ENCODE results near the gene PALM3. TPM values are rescaled to one million over a fixed set of nuclear protein-coding genes. Genes with fewer than 3 reads are reported as not detected.
A peak's percentile ranks its signal among the peaks of the same experiment; 100 is the strongest.
"Not testable (repeated sequence)": the region's sequence is repeated elsewhere in the genome, so short reads cannot be mapped to it uniquely, and the experiment has no call there.

Gene PALM3
- polyA plus RNA-seq, 2 donors = 0.08 to 0.45 TPM

DNA sequence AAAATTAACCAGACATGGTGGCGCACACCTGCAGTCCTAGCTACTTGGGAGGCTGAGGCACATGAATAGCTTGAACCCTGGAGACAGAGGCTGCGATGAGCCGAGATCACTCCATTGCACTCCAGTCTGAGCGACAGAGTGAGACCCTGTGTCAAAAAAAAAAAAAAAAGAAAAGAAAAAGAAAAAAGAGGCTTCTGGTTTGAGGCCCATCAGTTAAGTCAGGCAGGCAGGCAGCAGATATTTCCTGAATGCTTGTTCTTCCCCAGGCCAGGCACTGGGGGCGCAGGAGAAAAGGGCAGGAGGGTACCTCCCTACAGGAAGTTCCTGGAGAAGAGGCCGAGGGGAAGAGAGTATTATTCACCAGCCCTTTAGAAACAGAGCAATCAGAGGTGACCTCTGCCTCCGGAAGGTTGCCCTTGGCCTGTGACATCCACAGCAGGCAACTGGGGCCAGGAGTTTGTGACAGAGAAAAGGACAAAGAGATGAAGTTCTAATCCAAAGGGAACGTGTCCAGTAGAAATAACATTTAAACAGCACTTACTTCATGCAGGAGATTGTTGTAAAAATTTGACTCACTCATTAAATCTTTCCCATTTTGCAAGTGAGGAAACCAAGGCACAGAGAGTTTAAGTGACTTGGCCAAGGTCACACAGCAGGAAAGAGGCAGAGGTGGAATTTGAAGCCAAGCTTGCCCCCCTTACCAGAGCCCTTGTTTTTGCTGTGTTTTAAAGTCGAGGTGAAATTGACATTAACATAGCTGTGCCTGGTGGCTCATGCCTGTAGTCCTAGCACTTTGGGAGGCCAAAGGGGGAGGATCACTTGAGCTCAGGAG lies 38.3 kb downstream of the PALM3 start:
- H3K27me3 ChIP-seq (ENCODE audit: control insufficient read depth in 1 of 2, insufficient read depth in 2 of 2, low read length in 2 of 2) = no peaks in the 10 kb centered on the region
- no peak overlapping the region for H3K27ac ChIP-seq (ENCODE audit: low read depth in 2 of 2, low read length in 1 of 2)
- no peaks in the 10 kb centered on the region for H3K4me1 ChIP-seq (ENCODE audit: control insufficient read depth in 2 of 2, insufficient read depth in 2 of 2, low read length in 1 of 2)
- no peak overlapping the region for H3K4me3 ChIP-seq (ENCODE audit: low read depth in 1 of 2, low read length in 2 of 2)
- no peaks in the 10 kb centered on the region for H3K36me3 ChIP-seq (ENCODE audit: control insufficient read depth in 2 of 2, insufficient read depth in 2 of 2, low read length in 1 of 2)
- 55 to 65% methylated on average over 9 of the region's 9 CpGs for WGBS, 2 donors
- H3K9me3 ChIP-seq (ENCODE audit: control insufficient read depth in 2 of 2, insufficient read depth in 1 of 2, low read depth in 1 of 2, low read length in 1 of 2) = no peaks in the 10 kb centered on the region

DNA sequence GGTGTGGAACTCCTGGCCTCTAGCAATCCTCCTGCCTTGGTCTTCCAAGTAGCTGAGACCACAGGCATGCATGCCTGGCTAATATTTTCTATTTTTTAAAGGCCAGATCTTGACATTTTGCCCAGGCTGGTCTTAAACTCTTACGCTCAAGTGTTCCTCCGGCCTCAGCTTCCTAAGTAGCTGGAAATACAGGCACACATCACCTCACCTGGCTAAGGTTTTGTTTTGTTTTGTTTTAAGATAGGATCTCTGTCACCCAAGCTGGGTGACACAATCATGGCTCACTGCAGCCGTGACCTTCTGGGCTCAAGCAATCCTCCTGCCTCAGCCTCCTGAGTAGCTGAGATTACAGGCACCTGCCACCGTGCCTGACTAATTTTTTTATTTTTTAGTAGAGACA lies 39.4 kb downstream of the PALM3 start:
- Histone ChIP-seq H3K27ac (ENCODE audit: low read depth in 2 of 2, low read length in 1 of 2) (no peak overlapping the region), H3K27me3 (ENCODE audit: control insufficient read depth in 1 of 2, insufficient read depth in 2 of 2, low read length in 2 of 2) (no peaks in the 10 kb centered on the region), H3K4me3 (ENCODE audit: low read depth in 1 of 2, low read length in 2 of 2) (no peak overlapping the region), H3K36me3 (ENCODE audit: control insufficient read depth in 2 of 2, insufficient read depth in 2 of 2, low read length in 1 of 2) (no peaks in the 10 kb centered on the region), H3K4me1 (ENCODE audit: control insufficient read depth in 2 of 2, insufficient read depth in 2 of 2, low read length in 1 of 2) (no peaks in the 10 kb centered on the region), H3K9me3 (ENCODE audit: control insufficient read depth in 2 of 2, insufficient read depth in 1 of 2, low read depth in 1 of 2, low read length in 1 of 2) (no peaks in the 10 kb centered on the region)
- 86 to 93% methylated on average over 4 of the region's 4 CpGs for WGBS, 2 donors

- no peak overlapping the region for H3K4me3 ChIP-seq (ENCODE audit: low read depth in 1 of 2, low read length in 2 of 2)
- no peak overlapping the region for H3K27ac ChIP-seq (ENCODE audit: low read depth in 2 of 2, low read length in 1 of 2)
- H3K36me3 ChIP-seq (ENCODE audit: control insufficient read depth in 2 of 2, insufficient read depth in 2 of 2, low read length in 1 of 2) = no peaks in the 10 kb centered on the region
- no peaks in the 10 kb centered on the region for H3K9me3 ChIP-seq (ENCODE audit: control insufficient read depth in 2 of 2, insufficient read depth in 1 of 2, low read depth in 1 of 2, low read length in 1 of 2)
- 57 to 66% methylated on average over 5 of the region's 5 CpGs for WGBS, 2 donors
- H3K4me1 ChIP-seq (ENCODE audit: control insufficient read depth in 2 of 2, insufficient read depth in 2 of 2, low read length in 1 of 2) = no peaks in the 10 kb centered on the region
- no peaks in the 10 kb centered on the region for H3K27me3 ChIP-seq (ENCODE audit: control insufficient read depth in 1 of 2, insufficient read depth in 2 of 2, low read length in 2 of 2)
Measured at GRCh38 chr19:14021474-14021873, 40.4 kb downstream of the PALM3 start.

DNA sequence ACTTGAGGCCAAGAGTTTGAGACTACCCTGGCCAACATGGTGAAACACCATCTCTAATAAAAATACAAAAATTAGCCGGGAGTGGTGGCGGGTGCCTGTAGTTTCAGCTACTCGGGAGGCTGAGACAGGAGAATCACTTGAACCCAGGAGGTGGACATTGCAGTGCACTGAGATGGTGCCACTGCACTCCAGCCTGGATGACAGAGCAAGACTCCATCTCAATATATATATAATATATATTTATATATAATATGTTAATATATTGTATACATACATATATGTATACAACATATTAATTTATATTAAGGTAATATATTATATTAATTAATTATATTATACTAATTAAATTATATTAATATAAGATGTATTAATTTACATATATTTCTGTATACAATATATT lies 42.1 kb downstream of the PALM3 start:
- H3K36me3 ChIP-seq (ENCODE audit: control insufficient read depth in 2 of 2, insufficient read depth in 2 of 2, low read length in 1 of 2); H3K9me3 ChIP-seq (ENCODE audit: control insufficient read depth in 2 of 2, insufficient read depth in 1 of 2, low read depth in 1 of 2, low read length in 1 of 2); H3K27ac ChIP-seq (ENCODE audit: low read depth in 2 of 2, low read length in 1 of 2); H3K4me3 ChIP-seq (ENCODE audit: low read depth in 1 of 2, low read length in 2 of 2); H3K27me3 ChIP-seq (ENCODE audit: control insufficient read depth in 1 of 2, insufficient read depth in 2 of 2, low read length in 2 of 2); H3K4me1 ChIP-seq (ENCODE audit: control insufficient read depth in 2 of 2, insufficient read depth in 2 of 2, low read length in 1 of 2): not testable (repeated sequence)
- WGBS, 2 donors = 93 to 97% methylated on average over 3 of the region's 3 CpGs

DNA sequence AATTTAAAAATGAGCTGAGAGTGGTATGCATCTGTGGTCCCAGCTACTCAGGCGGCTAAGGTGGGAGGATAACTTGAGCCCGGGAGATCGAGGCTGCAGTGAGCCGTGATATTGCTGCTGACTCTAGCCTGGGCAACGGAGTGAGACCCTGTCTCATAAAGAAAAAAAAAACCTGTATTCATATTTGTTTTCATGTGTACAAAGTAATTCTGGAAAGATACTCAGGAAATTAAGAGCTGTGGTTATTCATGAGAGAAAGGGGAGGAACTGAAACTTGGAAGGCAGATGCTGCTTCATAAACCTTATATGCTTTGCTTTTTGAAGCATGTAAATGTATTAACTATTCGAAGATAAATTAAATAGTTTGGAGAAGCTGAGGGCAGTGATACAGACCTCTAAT lies 42.8 kb downstream of the PALM3 start:
- H3K27ac ChIP-seq (ENCODE audit: low read depth in 2 of 2, low read length in 1 of 2) = no peak overlapping the region
- WGBS, 2 donors = 78 to 81% methylated on average over 6 of the region's 6 CpGs
- H3K4me1 ChIP-seq (ENCODE audit: control insufficient read depth in 2 of 2, insufficient read depth in 2 of 2, low read length in 1 of 2) = no peaks in the 10 kb centered on the region
- H3K9me3 ChIP-seq (ENCODE audit: control insufficient read depth in 2 of 2, insufficient read depth in 1 of 2, low read depth in 1 of 2, low read length in 1 of 2) = no peaks in the 10 kb centered on the region
- H3K36me3 ChIP-seq (ENCODE audit: control insufficient read depth in 2 of 2, insufficient read depth in 2 of 2, low read length in 1 of 2) = no peaks in the 10 kb centered on the region
- no peak overlapping the region for H3K4me3 ChIP-seq (ENCODE audit: low read depth in 1 of 2, low read length in 2 of 2)
- no peaks in the 10 kb centered on the region for H3K27me3 ChIP-seq (ENCODE audit: control insufficient read depth in 1 of 2, insufficient read depth in 2 of 2, low read length in 2 of 2)

GRCh38 chr19:14015524-14016035 lies 46.3 kb downstream of the PALM3 start:
- no peaks in the 10 kb centered on the region for H3K4me1 ChIP-seq (ENCODE audit: control insufficient read depth in 2 of 2, insufficient read depth in 2 of 2, low read length in 1 of 2)
- H3K9me3 ChIP-seq (ENCODE audit: control insufficient read depth in 2 of 2, insufficient read depth in 1 of 2, low read depth in 1 of 2, low read length in 1 of 2) = no peaks in the 10 kb centered on the region
- no peaks in the 10 kb centered on the region for H3K36me3 ChIP-seq (ENCODE audit: control insufficient read depth in 2 of 2, insufficient read depth in 2 of 2, low read length in 1 of 2)
- H3K27ac ChIP-seq (ENCODE audit: low read depth in 2 of 2, low read length in 1 of 2) = no peak overlapping the region
- no peak overlapping the region for H3K4me3 ChIP-seq (ENCODE audit: low read depth in 1 of 2, low read length in 2 of 2)
- no peaks in the 10 kb centered on the region for H3K27me3 ChIP-seq (ENCODE audit: control insufficient read depth in 1 of 2, insufficient read depth in 2 of 2, low read length in 2 of 2)
- WGBS, 2 donors = 54 to 76% methylated on average over 8 of the region's 8 CpGs

GRCh38 chr19:14012378-14012915 lies 49.4 kb downstream of the PALM3 start:
- Histone ChIP-seq H3K4me1 (ENCODE audit: control insufficient read depth in 2 of 2, insufficient read depth in 2 of 2, low read length in 1 of 2) (no peaks in the 10 kb centered on the region), H3K27me3 (ENCODE audit: control insufficient read depth in 1 of 2, insufficient read depth in 2 of 2, low read length in 2 of 2) (no peaks in the 10 kb centered on the region), H3K4me3 (ENCODE audit: low read depth in 1 of 2, low read length in 2 of 2) (no peak overlapping the region), H3K9me3 (ENCODE audit: control insufficient read depth in 2 of 2, insufficient read depth in 1 of 2, low read depth in 1 of 2, low read length in 1 of 2) (no peaks in the 10 kb centered on the region), H3K27ac (ENCODE audit: low read depth in 2 of 2, low read length in 1 of 2) (no peak overlapping the region), H3K36me3 (ENCODE audit: control insufficient read depth in 2 of 2, insufficient read depth in 2 of 2, low read length in 1 of 2) (no peaks in the 10 kb centered on the region)
- WGBS, 2 donors = 72 to 78% methylated on average over 2 of the region's 2 CpGs

DNA sequence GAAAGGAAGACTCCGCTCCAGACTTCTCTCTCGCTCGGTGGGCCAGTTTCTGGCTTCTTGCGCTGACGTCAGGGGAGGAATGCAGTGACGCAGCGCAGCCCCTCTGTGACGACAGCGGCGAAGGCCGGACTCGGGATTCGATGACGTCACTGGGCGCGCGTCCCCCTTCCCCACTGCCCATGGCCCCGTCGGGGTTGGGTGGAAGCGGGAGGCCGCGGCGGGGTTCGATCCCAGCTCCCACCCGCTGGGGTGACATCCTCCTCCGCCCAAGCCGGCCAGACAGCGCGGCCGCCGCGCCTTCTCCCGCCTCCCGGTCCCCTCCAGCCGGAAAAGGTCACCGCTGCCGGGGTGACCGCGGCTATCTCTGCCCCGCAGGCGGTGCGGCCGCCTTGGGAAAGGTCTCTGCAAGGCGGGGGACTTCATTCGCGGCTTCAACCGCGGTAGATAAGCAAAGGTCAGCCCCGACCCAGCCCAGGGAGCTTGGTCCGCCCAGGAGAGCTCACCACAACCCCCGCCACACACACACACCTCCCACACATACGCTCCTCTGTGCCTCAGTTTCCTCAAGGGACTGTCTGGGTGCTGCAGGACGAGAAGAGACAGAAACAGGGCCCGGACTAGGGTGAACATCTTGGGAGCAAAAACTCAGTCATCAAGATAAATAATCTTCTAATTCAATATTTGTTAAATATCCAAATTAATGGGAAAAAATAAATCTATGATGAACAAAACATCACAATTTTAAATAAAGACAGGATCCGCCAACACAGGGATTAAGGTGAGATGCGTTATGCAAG lies 54.9 kb downstream of the PALM3 start:
- Histone ChIP-seq H3K36me3 (ENCODE audit: control insufficient read depth in 2 of 2, insufficient read depth in 2 of 2, low read length in 1 of 2) (no peaks in the 10 kb centered on the region), H3K4me1 (ENCODE audit: control insufficient read depth in 2 of 2, insufficient read depth in 2 of 2, low read length in 1 of 2) (peaks cover 0 to 3% of the 10 kb centered on the region in 2 donors)
- WGBS, 2 donors = 4 to 6% methylated on average over 43 to 56 of the region's 56 CpGs

DNA sequence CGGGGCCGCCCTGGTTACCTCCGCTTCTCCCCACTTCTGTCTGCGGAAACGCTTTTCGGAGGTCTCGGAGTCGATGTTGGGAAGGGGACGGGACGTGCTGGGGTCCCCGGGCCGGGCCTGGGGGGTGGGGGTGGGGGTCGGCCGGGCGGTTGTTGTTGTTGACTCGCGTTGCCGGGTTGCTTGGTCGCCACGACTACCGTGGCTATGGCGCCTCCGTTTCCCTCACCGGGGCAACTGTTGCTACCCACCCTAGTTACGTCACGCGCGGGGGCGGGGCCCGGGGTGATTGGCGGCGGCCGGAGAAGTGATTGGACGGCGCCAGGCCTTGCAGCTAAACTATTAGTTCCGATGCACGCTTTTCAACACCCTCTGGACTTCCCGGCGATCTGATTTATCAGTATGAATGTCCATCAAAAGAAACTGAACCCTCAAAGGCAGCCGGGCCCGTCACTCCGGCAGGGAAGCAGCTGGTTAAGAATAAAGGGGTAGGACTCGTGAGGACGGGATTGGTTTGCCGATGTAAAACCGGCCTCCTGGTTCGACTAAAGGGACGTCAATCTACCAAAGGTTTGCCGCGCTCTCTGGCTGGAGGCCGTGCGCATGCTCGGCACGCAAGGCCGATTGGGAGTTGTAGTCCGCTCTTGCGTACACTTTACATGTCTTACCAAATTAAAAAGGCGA lies 55.7 kb downstream of the PALM3 start, which contains the start of gene RFX1:
RFX1 (minus strand) TSS at position 236 of the 681 bp plus-strand sequence. CDS start 12,477 bp downstream, outside the sequence.
- WGBS, 2 donors = 0 to 1% methylated on average over 55 to 58 of the region's 58 CpGs
- peaks cover 0 to 3% of the 10 kb centered on the region in 2 donors for H3K4me1 ChIP-seq (ENCODE audit: control insufficient read depth in 2 of 2, insufficient read depth in 2 of 2, low read length in 1 of 2)

More for the DNA sequence above, 54.9 kb downstream of the PALM3 start:
- Histone ChIP-seq H3K27ac (ENCODE audit: low read depth in 2 of 2, low read length in 1 of 2) (peak overlapping the region; percentile 98 to 100), H3K9me3 (ENCODE audit: control insufficient read depth in 2 of 2, insufficient read depth in 1 of 2, low read depth in 1 of 2, low read length in 1 of 2) (no peaks in the 10 kb centered on the region), H3K27me3 (ENCODE audit: control insufficient read depth in 1 of 2, insufficient read depth in 2 of 2, low read length in 2 of 2) (no peaks in the 10 kb centered on the region), H3K4me3 (ENCODE audit: low read depth in 1 of 2, low read length in 2 of 2) (peak overlapping the region; percentile 46 to 82)

More for the DNA sequence above, 55.7 kb downstream of the PALM3 start, which contains the start of gene RFX1:
- Histone ChIP-seq H3K27me3 (ENCODE audit: control insufficient read depth in 1 of 2, insufficient read depth in 2 of 2, low read length in 2 of 2) (no peaks in the 10 kb centered on the region), H3K4me3 (ENCODE audit: low read depth in 1 of 2, low read length in 2 of 2) (peak within 1 kb of the TSS; percentile 72 to 82), H3K27ac (ENCODE audit: low read depth in 2 of 2, low read length in 1 of 2) (peak within 1 kb of the TSS; percentile 98 to 100), H3K9me3 (ENCODE audit: control insufficient read depth in 2 of 2, insufficient read depth in 1 of 2, low read depth in 1 of 2, low read length in 1 of 2) (no peaks in the 10 kb centered on the region), H3K36me3 (ENCODE audit: control insufficient read depth in 2 of 2, insufficient read depth in 2 of 2, low read length in 1 of 2) (no peaks in the 10 kb centered on the region)
